ENCODE results near the gene BACH2.
"Not testable (repeated sequence)": the region's sequence is repeated elsewhere in the genome, so short reads cannot be mapped to it uniquely, and the experiment has no call there.

Gene BACH2

DNA sequence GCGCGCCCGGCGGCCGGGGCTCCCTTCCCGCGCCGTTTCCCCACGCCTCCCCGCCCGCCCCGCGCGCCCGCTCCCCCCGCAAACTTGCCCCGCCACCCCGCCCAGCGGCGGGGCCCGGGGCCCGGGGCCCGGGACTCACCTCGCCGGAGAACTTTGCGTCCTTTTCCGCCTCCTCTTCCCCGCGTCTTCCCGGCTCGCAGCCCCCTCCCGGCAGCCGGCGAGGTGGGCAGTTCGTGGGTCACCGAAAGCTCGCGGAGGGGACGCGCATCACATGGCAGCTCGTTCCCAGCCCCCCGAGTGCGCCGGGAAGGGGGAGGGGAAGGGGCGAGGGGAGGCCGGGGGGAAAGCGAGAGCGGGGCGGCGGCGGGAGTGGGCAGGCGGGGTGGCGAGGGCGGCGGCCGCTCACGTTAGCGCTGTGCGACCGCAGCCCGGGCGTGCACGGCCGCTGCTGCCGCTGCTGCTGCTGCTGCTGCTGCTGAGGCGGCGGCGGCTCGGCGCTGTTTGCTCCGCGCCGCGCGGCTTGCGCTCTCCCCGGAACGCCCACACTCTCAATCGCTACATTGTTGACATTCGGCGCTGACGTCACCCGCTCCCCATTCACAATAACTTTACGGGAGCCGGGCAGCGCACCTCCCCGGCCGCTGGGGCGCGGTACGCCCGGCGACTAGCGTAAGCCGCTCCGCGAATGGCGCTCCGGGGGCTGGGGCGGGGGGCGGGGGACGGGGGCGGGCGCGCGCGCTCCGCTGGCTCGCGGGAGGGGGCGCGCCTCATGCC is at the start of gene BACH2:
BACH2 (minus strand) TSS at position 503 of the 774 bp plus-strand sequence. CDS start 287,999 bp downstream, outside the sequence.
- peak; percentile 95 for DNase-seq

DNA sequence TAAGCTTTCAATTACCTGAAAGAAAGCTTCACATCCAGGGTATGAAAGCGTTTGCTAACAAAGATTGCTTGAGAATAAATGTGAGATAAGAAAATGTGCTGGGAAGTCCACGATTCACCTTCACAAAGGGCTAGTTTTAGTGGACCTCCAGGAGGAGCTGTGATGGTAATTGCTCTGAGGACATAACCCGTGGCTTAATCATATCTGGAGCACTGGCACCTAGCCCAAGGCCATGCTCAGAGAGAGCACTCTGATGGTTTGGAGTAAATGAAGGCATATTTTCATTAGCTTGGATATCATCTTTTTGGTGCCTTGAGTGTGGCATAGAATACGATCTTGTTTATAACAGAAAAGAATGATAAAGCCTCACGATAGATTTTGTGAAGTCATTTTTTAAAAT is 46.9 kb upstream of the BACH2 start:
- no peak for DNase-seq

DNA sequence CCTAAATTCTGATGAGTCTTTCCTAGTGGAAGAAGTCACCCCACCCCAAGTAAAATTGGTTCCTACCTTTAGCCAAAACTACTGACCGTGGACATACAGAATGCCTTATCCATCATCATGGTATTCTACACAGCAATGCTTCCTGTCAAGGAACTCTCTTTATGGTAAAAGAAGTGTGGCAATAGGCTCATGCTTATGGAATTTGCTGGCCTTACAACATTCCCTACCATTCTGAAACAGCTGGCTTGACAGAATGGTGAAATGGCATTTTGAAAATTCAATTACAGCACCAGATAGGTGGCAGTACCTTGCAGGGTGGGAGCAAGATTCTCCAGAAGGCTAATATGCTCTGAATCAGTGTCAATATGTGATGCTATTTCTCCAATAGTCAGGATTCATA is 41.8 kb upstream of the BACH2 start:
- DNase-seq: no peak

DNA sequence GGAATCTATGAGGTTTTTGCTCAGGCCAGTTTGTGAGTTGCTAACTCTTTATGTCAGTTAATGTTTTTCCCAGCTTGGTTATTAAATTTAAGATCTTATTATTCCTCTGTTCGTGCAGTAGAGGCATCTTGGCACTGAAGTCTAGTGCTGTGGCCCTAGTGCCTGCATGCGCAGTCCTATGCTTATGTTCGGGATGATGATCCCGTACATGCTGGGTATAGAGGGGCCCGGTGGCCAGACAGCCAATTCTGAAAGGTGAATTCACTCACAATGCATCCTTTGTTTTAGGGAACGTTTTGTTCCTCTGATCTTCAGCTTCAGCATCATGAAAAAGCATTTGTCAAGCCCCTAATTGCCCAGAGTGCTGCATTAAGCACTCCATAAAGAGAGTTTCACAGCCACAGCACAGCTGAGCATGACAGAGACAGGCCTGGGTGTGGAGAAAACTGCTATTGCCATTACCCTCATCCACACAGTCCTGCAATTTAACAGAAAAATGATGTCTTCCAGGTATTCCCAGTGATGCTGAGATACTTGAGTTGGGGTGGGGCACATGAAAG is 39.8 kb upstream of the BACH2 start:
- DNase-seq: no peak

DNA sequence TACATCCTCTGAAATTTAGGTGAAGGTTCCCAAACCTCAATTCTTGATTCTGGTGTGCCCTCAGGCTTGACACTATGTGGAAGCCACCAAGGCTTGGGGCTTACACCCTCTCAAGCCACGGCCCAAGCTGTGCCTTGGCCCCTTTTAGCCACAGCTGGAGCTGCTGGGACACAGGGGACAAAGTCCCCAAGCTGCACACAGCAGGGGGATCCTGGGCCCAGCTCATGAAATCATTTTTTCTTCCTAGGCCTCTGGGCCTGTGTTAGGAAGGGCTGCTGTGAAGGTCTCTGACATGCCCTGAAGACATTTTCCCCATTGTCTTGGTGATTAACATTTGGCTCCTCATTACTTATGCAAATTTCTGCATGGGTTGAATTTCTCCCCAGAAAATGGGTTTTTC is 37.3 kb upstream of the BACH2 start:
- no peak for DNase-seq

DNA sequence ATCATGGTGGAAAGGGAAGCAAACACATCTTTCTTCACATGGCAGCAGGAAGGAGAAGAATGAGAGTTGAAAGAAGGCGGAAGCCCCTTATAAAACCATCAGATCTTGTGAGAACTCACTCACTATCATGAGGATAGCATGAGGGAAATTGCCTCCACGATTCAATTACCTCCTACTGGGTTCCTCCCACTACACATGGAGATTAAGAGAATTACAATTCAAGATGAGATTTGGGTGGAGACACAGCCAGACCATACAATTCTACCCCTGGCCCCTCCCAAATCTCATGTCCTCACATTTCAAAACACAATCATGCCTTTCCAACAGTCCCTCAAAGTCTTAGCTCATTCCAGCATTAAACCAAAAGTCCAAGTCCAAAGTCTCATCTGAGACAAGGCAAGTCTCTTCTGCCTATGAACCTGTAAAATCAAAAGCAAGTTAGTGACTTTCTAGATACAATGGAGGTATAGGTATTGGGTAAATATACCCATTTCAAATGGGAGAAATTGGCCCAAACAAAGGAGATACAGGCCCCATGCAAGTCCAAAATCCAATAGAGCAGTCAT is 36.4 kb upstream of the BACH2 start:
- DNase-seq: not testable (repeated sequence)

DNA sequence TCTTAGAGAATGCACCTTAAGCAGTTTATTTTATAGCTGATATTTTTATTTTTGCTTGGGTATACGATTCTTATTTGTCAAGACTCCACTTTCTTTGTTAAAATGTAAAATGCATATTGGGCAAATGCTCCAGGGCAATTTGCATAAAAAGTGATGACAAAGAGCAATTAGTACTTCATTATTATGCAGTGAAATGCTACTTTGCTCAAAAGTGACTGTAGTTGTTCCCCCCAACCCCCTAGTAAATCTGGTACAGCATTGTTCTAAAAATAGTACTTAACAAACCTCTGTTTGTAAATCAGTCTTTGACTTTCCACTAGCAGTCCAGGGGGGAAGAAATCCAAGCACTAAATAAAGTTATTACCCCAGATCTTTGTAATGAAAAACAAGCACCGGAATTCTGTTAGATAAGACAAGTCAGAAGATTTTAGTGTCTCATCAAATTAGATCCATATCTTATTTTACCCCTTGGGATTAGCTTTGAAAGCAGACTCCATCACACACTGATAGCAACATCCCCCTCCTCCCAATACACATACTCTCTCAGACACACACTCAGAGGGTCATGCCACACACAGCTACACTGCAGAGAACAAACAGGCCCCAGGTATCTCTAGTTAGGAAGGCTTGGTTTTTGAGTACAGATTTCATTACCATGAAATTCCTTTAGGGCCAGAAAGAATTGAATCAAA is 32.9 kb upstream of the BACH2 start:
- no peak for DNase-seq

DNA sequence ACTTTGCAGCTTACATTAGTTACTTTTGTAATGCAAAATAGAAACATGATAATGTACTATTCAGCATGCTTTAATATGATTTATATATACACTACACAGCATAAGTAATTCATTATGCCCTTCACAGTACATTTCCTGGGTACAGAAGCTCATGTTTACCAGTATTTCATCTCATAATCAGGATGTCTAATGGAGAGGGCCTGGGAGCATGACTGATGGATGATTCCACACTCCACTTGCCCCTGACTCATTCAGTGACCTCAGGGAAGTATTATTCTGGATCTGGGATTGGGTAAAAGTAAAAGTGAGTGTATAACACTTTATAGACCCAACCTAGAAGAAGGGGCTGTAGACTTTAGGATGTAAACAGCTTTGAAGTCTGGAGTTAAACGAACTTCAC is 31.4 kb upstream of the BACH2 start:
- no peak for DNase-seq

DNA sequence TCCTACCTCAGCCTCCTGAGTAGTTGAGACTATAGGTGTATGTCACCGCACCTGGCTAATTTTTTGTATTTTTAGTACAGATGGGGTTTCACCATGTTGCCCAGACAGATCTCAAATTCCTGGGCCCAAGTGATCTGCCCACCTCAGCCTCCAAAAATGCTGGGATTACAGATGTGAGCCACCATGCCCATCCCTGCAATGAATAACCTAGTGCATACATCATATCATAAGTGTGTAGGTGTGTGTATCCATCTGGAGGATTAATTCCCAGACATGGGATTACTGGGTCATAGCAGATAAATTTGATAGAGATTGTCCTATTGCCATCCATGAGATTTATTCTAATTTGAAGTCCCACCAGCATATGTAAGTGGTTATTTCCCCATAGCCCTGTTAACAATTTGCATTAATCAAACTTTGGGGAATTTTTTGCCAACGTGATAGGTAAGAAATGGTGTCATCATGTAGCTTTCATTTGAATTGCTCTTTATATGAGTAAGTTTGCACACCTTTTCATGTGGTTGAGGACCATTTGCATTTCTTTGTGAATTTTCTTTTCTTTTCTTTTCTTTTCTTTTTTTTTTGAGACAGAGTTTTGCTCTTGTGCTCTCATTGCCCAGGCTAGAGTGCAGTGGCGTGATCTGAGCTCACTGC is 29.9 kb upstream of the BACH2 start:
- no peak for DNase-seq

DNA sequence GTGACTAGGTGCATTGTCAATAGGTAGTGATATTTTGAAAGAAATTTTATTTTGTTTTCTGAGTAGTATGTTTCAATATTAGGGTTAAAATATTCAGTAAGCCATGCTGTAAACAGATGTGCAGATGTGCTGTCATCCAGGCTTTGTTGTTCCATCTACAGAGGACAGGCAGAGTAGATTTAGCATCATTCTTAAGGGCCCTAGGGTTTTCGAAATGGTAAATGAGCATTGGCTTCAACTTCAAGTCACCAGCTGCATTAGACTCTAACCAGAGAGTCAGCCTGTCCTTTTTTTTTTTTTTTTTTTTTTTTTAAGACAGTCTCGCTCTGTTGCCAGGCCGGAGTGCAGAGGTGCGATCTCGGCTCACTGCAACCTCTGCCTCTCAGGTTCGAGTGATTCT is 27.1 kb upstream of the BACH2 start:
- DNase-seq: no peak

DNA sequence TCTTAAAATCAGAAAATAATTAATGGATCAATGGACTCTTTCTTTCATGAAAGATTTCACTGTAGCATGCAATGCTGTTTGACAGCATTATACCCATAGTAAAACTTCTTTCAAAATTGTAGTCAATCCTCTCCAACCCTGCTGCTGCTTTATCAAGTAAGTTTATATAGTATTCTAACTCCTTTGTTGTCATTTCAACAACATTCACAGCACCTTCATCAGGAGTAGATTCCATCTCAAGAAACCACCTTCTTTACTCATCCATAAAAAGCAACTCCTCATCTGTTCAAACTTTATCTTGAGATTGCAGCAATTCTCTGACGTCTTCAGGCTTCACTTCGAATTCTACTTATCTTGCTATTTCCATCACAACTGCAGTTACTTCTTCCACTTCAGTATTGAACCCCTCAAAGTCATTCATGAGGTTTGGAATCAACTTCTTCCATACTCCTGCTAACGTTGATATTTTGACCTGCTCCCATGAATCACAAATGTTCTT is 26.4 kb upstream of the BACH2 start:
- DNase-seq: no peak

DNA sequence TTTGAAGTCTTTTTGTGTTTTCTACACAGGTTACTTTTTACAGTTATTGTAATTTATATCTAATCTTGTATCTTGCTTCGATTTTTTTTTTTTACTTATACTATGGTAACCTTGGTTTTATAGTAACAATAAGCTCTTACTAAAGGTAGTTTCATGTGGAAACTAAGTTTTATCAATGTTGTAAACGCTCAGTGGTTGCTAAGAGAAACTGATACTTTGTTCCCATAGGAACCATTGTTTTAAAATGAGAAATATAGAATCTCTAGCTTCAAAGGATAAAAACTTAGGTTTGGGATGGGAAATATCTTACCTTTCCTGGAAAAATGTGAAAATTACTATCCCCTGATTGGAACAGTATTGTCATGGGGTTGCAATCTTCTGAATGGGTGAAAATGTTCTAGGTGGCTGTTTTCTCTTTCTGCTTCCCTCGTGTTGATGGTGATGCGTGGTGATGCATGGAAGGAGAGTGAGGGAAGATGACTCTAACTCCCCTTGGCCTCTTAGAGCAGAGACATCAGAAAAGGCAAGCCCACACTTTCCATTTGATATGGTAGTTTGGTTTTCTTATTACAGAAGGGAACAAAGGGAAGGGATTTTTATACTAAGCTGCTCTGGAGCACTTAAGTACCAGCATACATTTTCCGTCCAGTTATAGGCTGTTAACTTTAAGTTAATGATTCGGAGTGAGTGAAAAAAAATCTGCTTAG is 23.5 kb upstream of the BACH2 start:
- no peak for DNase-seq

DNA sequence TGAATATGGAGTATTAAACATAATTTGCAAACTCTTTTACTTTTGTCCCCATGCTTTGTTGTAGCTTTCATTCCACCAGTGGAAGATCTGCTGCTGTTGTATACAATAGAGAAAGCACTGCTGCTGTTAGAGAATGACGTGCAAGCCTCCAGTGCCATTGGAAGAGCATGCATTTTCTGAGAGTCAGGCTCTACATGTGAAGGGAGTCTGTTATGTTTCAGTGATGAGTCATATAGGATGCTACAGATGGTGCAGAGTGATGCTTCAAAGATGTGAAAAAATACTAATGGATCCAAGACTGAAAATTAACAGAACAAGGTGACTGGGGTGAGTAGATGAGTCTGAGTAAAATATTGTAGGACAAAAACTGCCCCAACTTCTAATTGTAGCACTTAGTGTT is 22.4 kb upstream of the BACH2 start:
- DNase-seq: no peak

DNA sequence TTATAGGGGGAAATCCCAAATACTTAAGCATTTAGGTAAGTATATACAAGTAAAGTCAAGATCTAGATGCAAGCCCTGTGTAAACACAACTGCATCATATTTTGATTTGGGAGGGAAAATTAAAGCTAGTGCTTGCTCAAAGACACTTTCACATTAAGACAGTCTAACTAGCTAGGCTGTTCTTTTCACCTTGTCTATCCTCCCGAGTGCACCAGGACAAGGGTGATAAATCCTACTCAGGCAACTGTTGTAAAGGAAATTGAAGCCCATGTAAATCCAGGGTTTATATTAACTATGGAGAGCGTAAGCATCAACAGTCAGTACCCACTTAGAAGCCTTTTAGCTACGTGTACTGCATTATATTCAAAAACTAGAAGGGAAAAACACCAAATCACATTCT is 19.3 kb upstream of the BACH2 start:
- DNase-seq: no peak

DNA sequence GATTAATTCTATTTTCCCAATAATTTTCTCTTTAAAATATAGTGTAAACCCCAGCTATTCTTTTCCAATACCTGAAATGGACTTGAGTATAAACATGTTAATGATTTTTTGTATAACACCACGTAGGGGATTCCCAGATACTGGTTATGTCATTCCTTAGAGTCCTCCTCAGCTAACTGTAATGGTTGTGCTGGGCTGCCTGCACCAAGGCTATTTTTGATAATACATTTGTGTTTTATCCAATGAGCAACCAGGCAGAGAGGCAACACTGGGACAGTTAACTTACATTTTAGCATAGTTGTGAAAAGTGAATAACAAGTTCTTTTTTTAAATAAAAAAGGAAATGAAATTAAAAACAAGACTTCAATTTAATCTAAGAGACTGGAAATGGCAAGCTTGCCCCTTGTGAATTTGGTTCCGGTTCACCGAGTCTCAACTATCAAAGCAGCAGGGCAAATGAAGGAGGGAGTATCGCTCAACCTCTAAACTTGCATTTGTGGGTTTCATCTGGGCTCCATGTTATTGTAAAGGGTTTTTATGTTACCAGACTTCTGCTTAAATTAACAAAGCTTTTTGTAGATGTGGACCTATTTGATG is 18.8 kb upstream of the BACH2 start:
- no peak for DNase-seq

DNA sequence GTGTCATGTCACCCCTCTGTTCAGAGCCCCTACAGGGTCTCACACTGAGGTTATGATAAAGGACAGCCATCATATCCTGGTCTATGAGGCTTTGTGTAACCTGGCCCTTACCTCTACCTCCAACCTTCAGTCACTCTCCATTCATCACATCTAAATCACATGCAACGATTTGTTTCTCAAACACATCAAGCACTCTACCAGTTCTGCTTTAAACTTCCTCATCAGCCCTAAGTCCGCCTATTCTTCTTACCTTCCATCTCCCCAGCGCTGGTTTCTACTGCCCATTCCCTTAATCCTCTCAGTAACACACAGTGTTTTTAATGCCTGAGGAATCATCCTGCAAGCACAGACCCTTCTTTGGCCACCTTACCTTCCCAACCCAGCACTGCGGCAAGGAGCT is 17.9 kb upstream of the BACH2 start:
- DNase-seq: no peak

DNA sequence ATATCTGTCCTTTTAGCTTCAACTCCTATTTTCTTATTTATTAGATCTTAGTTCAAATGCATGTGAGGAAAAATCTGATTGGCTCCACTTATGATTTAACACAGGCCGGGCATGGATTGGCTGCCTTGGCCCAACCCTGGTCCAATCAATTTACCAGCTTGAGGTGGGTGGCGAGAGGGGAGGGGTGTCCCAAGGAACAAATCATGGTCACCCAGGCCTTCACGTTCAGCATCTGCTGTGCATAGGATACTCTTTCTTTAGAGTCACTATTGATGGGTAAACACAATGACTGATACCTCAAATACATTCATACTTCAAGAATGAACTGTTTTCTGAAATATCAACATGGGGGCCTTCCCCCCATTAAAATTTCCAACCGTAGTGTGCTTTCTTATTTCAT is 14.9 kb upstream of the BACH2 start:
- no peak for DNase-seq

DNA sequence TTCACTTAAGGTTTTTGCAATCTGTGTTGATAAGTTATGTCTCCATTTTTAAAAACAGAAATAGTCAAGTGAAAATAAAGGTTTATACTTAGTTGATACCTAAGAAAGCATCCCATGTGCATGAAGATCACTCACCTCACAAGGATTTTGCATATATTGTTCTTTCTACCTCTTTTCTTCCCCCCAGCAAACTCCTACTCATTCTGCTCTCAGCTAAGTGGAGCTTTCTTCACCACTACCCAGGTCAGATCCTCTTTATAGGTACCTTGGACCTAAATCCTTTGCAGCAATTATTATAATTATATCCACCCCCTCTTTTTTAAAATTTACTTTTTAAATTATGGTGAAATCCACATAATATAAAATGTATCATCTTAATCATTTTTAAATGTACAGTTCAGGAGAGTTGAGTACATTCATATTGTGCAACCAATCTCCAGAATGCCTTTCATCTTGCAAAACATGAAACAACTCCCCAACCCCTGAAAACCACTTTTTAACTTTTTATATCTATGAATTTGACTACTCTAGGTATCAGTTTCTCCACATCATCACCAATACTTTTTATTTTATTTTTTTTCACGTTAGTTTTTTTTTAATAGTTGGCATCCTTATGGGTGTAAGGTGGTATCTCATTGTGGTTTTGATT is 9.3 kb upstream of the BACH2 start:
- DNase-seq: no peak

DNA sequence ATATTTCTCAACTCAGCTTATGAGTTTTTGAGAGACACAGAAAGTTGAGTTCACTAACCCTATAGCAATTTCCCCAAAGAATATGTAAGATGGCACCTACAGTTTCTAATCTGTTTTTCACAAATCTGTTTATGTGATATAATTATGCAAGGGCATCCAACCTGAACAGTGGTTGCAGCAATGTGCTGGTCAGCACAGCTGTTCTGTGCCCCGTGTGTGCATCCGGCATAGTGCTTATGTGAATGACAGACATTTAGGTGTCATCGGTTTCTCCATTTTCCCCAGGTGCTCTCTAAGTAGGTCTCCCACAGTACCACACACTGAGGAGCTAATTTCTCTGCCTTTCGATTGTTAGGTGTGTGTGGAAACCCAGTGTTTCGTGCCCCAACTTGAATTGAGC is 7.7 kb upstream of the BACH2 start:
- no peak for DNase-seq

DNA sequence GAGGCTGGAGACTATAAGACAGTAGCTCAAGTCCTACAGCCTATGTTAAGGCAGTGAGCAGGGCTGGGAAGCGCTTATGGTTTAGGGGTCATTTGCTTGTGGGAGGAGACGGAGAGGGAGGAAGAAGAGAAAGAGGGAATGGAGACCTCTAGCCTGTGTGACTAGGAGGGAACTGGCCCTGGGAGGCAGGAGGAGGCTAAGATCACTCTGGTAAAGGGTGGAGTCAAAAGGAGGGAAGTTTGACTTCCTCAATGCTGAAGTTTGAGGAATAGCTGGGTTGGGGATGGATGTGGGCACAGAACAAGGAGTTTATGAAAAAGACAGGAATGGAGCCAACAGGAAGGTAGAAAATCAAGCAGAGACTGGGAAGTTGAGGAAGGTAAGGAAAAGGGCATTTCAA is 6.4 kb upstream of the BACH2 start:
- DNase-seq: no peak

DNA sequence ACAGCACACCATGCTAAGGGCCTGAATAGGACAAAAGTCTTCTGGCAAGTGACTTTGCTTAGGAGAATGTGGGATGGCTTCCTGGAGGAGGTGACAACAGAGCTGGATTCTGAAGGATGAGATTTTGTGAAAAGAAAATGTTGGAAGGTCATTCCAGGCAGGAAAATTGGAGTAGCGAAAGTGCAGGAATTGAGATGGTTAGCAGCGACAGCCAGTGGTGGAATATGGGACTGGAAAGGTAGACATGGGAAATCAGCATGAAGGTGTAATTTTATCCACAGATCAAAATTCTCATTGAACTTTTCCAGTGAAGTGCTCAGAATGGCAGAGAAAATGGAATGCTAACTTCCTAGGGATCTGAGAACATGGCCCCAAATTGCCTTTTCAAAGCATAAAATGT is 5.7 kb upstream of the BACH2 start:
- no peak for DNase-seq

DNA sequence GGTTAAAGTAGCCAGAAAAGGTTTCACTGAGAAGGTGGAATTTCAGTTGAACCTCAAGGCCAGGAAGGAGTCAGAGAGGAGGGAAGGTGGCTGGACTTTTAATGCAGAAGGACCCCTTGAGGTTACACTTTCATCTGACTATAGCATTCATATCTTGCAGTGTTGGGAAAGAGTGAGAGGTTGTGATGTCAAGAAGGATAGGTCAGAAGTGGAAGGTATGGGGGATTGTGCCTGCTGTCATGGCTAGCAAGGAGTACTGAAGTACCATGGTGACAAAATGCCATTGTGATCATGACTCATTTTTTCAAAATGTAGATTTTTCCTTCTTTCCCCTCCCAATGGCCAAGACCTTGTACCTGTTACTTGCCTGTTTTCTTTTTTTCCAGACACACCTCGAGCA is 5.2 kb upstream of the BACH2 start:
- no peak for DNase-seq

Data from activated T-cell treated with anti-CD3 and anti-CD28 coated beads for 4 hours (primary cell).